Activated CD4-positive, alpha-beta T cell treated with anti-CD3 and anti-CD28 coated beads for 1 hour (primary cell): ENCODE data around the gene PRRC1.

Experiments used
- DNase-seq: peaks from one replicate; pipeline ENCODE4 v3.0.0-alpha.2; 2020

The PRRC1 gene

GRCh38 chr5:127582773-127583370, 65.4 kb downstream of the PRRC1 start:
- no peak for DNase-seq

GRCh38 chr5:127583866-127584265, 66.4 kb downstream of the PRRC1 start:
- DNase-seq: no peak

GRCh38 chr5:127585661-127586060, 68.2 kb downstream of the PRRC1 start:
- no peak for DNase-seq

DNA sequence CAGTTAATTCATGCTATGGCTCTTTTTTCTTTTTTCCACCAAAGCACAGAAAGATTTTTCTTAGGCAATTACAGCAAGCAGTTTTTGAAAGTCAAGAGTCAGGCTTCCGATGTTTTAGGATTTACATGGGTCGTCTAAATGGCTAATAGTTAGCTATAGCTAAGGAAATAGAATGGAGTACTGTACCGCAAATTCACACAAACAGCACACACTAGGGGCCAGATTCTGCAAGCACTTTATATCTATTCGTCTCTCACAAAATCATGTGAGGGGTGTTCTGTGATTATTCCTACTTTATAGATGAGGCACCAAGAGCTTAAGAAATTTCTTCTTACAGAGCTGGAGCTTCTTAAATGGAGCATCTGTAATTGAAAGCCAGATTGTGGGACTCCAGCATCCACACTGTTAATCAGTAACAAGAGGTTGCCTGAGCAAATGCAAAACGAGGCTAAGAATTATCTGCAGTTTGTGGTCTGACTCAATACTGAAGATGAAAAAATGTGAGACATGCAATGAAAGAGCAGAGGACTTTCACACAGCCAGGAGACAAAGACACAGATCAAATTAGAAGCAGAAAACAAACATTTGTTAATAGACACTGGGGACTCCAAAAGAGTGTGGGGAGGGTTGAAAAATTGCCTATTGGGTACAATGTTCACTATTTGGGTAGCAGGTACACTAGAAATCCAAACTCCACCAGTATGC, 68.8 kb downstream of the PRRC1 start:
- DNase-seq: no peak

- no peak for DNase-seq
Observed at GRCh38 chr5:127586811-127587210, 69.4 kb downstream of the PRRC1 start.

- no peak for DNase-seq
Observed at GRCh38 chr5:127587246-127587917, 69.9 kb downstream of the PRRC1 start.

- no peak for DNase-seq
Observed at GRCh38 chr5:127588368-127588767, 70.9 kb downstream of the PRRC1 start.

DNA sequence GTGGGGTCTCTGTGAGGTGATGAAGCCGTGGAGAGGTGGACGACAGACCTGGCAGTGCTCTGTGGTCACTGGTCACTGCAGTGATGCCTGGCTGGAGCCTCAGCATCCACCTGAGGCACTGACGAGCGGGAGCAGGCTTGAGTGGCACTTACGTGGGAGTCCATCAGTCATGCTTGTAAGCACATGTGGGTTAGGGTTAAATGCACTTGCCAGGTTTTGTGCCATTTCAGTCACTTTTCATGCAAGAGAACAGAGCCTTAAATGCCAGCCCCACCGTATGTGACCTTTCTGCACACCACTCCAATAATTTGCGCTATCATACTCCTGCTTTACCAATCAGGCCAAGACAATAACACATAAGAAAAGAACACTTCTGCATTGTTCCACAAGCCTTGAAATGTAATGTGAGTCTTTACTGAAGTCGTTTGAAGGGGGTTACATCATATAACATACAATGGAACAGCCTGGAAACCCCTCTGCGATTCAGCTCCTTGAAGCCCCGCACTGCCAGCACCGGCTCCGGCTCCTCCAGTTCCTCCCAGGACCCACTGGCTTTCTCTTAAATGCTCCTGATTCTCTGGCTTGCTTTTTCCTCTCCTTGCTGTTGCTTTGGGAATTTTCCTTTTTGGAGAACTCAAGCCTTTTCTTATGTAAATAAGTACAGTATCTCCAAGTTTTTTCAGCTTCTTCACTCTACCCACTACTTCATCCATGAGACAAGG, 72.0 kb downstream of the PRRC1 start:
- no peak for DNase-seq

- no peak for DNase-seq
Observed at GRCh38 chr5:127590156-127590722, 72.8 kb downstream of the PRRC1 start.

GRCh38 chr5:127595484-127596368, 78.3 kb downstream of the PRRC1 start:
- no peak for DNase-seq

- DNase-seq: no peak
Observed at GRCh38 chr5:127596501-127596900, 79.1 kb downstream of the PRRC1 start.

- DNase-seq: no peak
Observed at GRCh38 chr5:127599320-127599719, 81.9 kb downstream of the PRRC1 start.

DNA sequence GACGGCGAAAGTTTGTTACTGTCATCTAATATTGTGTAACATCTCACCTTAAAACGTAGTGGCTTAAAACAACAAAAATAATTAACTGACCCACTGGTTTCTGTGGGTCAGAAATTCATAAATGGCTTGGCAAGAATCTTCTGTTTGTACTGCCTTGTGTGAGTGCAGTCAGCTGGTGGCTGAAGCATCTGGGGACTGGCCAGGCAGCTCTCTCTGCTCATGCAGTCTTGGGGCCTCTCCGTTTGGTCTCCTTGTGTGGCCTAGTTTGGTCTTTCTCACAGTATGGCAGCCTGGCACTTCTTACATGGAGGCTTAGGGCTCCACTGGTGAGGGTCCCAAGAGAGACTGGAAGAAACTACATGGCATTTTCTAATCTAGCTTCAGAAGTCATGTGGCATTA, 82.4 kb downstream of the PRRC1 start:
- no peak for DNase-seq

- no peak for DNase-seq
Observed at GRCh38 chr5:127601111-127601510, 83.7 kb downstream of the PRRC1 start.

DNA sequence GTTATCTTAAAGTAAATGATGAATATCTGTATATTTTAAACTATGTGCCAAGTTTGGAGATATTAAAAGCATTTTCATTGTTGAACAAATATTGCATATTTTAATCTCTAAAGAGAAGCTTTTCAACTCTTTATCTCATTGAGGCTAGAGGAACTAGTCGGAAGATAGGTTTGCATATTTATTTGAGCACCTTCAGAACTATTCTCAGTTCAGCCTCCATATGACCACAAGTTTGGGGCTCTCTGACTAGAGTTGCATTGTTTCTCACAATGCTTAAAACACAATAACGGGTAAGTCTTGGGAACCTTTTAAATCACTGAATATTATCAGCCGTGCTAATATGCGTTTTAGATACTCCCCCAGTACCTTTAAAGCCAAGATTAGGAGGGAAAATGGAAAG, 84.2 kb downstream of the PRRC1 start:
- DNase-seq: no peak

- DNase-seq: no peak
Observed at GRCh38 chr5:127602481-127602880, 85.0 kb downstream of the PRRC1 start.

GRCh38 chr5:127602896-127603844, 85.7 kb downstream of the PRRC1 start:
- DNase-seq: no peak
